T-helper 17 cell (primary cell): ENCODE measurements around the gene IP6K3. TPM values are rescaled to one million over a fixed set of nuclear protein-coding genes. Genes with fewer than 3 reads are reported as not detected.

ENCODE experiments used
- ATAC-seq: fragments of 150-1000 bp; cut with Tn5 transposase; 2 replicates; pipeline ENCODE4 v1.10.0; 2021; ENCODE audit warnings: mild to moderate bottlenecking, moderate library complexity
- DNase-seq, 3 donors: peaks; one replicate each; pipeline versions ENCODE4 v3.0.0 to v3.0.0-alpha.2; 2020 to 2021
- H3K9me3 ChIP-seq: one replicate; pipeline ENCODE4 v1.7.0; 2013; ENCODE audit warnings: low read length, mild to moderate bottlenecking; ENCODE audit not compliant: control insufficient read depth, poor library complexity, severe bottlenecking
- H3K27ac Mint-ChIP-seq: one replicate; pipeline ENCODE4 v1.8.0; 2022; ENCODE audit warnings: mild to moderate bottlenecking, moderate library complexity, mixed read lengths
- H3K27me3 Mint-ChIP-seq: one replicate; pipeline ENCODE4 v1.8.0; 2022; ENCODE audit warnings: mixed read lengths
- H3K36me3 Mint-ChIP-seq: one replicate; pipeline ENCODE4 v1.8.0; 2022; ENCODE audit warnings: low read depth, mixed read lengths
- H3K4me1 Mint-ChIP-seq: one replicate; pipeline ENCODE4 v1.8.0; 2022; ENCODE audit warnings: mild to moderate bottlenecking, mixed read lengths
- H3K4me3 Mint-ChIP-seq: one replicate; pipeline ENCODE4 v1.8.0; 2022; ENCODE audit warnings: mild to moderate bottlenecking, moderate library complexity, mixed read lengths
- total RNA-seq, 4 donors: library from RNA in 2 of 4; stranded (reverse) in 2 of 4; gene quantifications; one replicate each; pipeline ENCODE4 v1.2.3 and lab custom pipeline; 2022 to 2026

Gene IP6K3, protein sequence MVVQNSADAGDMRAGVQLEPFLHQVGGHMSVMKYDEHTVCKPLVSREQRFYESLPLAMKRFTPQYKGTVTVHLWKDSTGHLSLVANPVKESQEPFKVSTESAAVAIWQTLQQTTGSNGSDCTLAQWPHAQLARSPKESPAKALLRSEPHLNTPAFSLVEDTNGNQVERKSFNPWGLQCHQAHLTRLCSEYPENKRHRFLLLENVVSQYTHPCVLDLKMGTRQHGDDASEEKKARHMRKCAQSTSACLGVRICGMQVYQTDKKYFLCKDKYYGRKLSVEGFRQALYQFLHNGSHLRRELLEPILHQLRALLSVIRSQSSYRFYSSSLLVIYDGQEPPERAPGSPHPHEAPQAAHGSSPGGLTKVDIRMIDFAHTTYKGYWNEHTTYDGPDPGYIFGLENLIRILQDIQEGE
- total RNA-seq = not detected
- 0 reads per million in 2 donors for total RNA-seq (lab: John Stamatoyannopoulos, UW)

DNA sequence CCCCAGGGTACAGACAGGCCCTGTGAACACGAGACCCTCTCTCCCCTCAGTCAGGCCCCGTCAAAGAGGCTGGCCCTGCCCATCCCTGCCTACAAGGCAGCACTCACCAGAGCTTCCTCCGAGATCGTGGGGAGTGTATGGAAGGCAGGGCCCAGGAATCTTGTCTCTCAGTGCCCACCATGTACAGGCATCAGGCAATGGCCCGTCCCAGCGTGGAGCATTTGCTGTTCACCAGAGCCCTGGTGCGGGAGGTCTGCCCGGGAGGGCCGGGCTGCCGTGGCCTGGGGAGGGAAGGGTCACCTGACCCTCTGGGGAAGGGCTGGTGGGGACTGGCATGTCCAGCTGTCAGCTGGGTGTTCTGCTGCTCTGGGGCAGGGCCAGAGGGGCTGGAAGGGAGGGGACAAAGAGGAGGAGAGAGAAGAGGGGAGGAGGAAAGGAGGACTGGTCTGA lies at the start of gene IP6K3:
TSS of gene IP6K3 (minus strand) at position 255 of the 450 bp plus-strand sequence. CDS start 11,429 bp downstream, outside the sequence.
- Mint-ChIP-seq H3K4me1 (peaks cover 15% of the 10 kb centered on the region), H3K27ac (peak within 1 kb of the TSS; percentile 32), H3K36me3 (no peaks in the 10 kb centered on the region), H3K27me3 (peaks cover 40% of the 10 kb centered on the region), H3K4me3 (no peak within 1 kb of the TSS)
- no peaks in the 10 kb centered on the region for H3K9me3 ChIP-seq
- DNase-seq = no peak
- ATAC-seq = no peak

- no peak for ATAC-seq
- H3K27ac Mint-ChIP-seq = no peak overlapping the region
Observed at GRCh38 chr6:33794910-33795623, 48.4 kb upstream of the IP6K3 start.

GRCh38 chr6:33792981-33793380 lies 46.3 kb upstream of the IP6K3 start:
- Mint-ChIP-seq H3K4me1 (peaks cover 14% of the 10 kb centered on the region), H3K27ac (no peak overlapping the region), H3K36me3 (peaks cover 7% of the 10 kb centered on the region), H3K27me3 (peaks cover 21% of the 10 kb centered on the region), H3K4me3 (no peak overlapping the region)
- DNase-seq (no peak), ATAC-seq (no peak)
- H3K9me3 ChIP-seq = no peaks in the 10 kb centered on the region

More at GRCh38 chr6:33794910-33795623, 48.4 kb upstream of the IP6K3 start:
- Mint-ChIP-seq H3K4me1 (peaks cover 12% of the 10 kb centered on the region), H3K27me3 (peaks cover 36% of the 10 kb centered on the region), H3K4me3 (no peak overlapping the region), H3K36me3 (peaks cover 6% of the 10 kb centered on the region)
- no peaks in the 10 kb centered on the region for H3K9me3 ChIP-seq
- DNase-seq = no peak

GRCh38 chr6:33791620-33792019 lies 44.9 kb upstream of the IP6K3 start:
- no peak overlapping the region for H3K4me3 Mint-ChIP-seq
- no peak for ATAC-seq
- peaks cover 3% of the 10 kb centered on the region for H3K36me3 Mint-ChIP-seq
- no peak for DNase-seq
- no peak overlapping the region for H3K27ac Mint-ChIP-seq
- H3K27me3 Mint-ChIP-seq = peaks cover 10% of the 10 kb centered on the region
- peaks cover 20% of the 10 kb centered on the region for H3K4me1 Mint-ChIP-seq
- H3K9me3 ChIP-seq = no peaks in the 10 kb centered on the region

GRCh38 chr6:33790910-33791309 lies 44.2 kb upstream of the IP6K3 start:
- no peaks in the 10 kb centered on the region for H3K9me3 ChIP-seq
- H3K27me3 Mint-ChIP-seq = peaks cover 7% of the 10 kb centered on the region
- H3K36me3 Mint-ChIP-seq = peaks cover 3% of the 10 kb centered on the region
- no peak overlapping the region for H3K27ac Mint-ChIP-seq
- no peak for DNase-seq
- H3K4me3 Mint-ChIP-seq = no peak overlapping the region
- ATAC-seq = no peak
- H3K4me1 Mint-ChIP-seq = peaks cover 27% of the 10 kb centered on the region

GRCh38 chr6:33790379-33790778 lies 43.7 kb upstream of the IP6K3 start:
- peaks cover 3% of the 10 kb centered on the region for H3K36me3 Mint-ChIP-seq
- H3K4me3 Mint-ChIP-seq = peak overlapping the region; percentile 77
- peaks cover 31% of the 10 kb centered on the region for H3K4me1 Mint-ChIP-seq
- peaks cover 7% of the 10 kb centered on the region for H3K27me3 Mint-ChIP-seq
- H3K27ac Mint-ChIP-seq = no peak overlapping the region
- ATAC-seq (no peak), DNase-seq (no peak)
- no peaks in the 10 kb centered on the region for H3K9me3 ChIP-seq

- Mint-ChIP-seq H3K27me3 (peaks cover 7% of the 10 kb centered on the region), H3K4me1 (peaks cover 38% of the 10 kb centered on the region), H3K27ac (peak overlapping the region; percentile 85), H3K4me3 (peak overlapping the region; percentile 74), H3K36me3 (peaks cover 3% of the 10 kb centered on the region)
- H3K9me3 ChIP-seq = no peaks in the 10 kb centered on the region
- DNase-seq (no peak), ATAC-seq (no peak)
Observed at GRCh38 chr6:33789550-33789895, 42.8 kb upstream of the IP6K3 start.

- peak within 1 kb of the TSS; percentile 98 for H3K27ac Mint-ChIP-seq
- DNase-seq (peak; percentile 83 to 92 (median 85)), ATAC-seq (peak; percentile 94)
- peaks cover 7% of the 10 kb centered on the region for H3K27me3 Mint-ChIP-seq
- no peaks in the 10 kb centered on the region for H3K9me3 ChIP-seq
- H3K36me3 Mint-ChIP-seq = peaks cover 3% of the 10 kb centered on the region
- peak within 1 kb of the TSS; percentile 99 for H3K4me3 Mint-ChIP-seq
- H3K4me1 Mint-ChIP-seq = peaks cover 38% of the 10 kb centered on the region
Observed at GRCh38 chr6:33788694-33789549, 42.2 kb upstream of the IP6K3 start, which contains the start of gene LEMD2. LEMD2 (minus strand) TSS chr6:33789130; CDS start chr6:33789116, 14 bp downstream.

GRCh38 chr6:33787954-33788693 lies 41.4 kb upstream of the IP6K3 start:
- peak overlapping the region; percentile 98 for H3K27ac Mint-ChIP-seq
- peaks cover 38% of the 10 kb centered on the region for H3K4me1 Mint-ChIP-seq
- ATAC-seq (peak; percentile 49), DNase-seq (peak; percentile 24 to 47 (median 44))
- H3K9me3 ChIP-seq = no peaks in the 10 kb centered on the region
- H3K36me3 Mint-ChIP-seq = peaks cover 3% of the 10 kb centered on the region
- peak overlapping the region; percentile 99 for H3K4me3 Mint-ChIP-seq
- H3K27me3 Mint-ChIP-seq = peaks cover under 1% of the 10 kb centered on the region

DNA sequence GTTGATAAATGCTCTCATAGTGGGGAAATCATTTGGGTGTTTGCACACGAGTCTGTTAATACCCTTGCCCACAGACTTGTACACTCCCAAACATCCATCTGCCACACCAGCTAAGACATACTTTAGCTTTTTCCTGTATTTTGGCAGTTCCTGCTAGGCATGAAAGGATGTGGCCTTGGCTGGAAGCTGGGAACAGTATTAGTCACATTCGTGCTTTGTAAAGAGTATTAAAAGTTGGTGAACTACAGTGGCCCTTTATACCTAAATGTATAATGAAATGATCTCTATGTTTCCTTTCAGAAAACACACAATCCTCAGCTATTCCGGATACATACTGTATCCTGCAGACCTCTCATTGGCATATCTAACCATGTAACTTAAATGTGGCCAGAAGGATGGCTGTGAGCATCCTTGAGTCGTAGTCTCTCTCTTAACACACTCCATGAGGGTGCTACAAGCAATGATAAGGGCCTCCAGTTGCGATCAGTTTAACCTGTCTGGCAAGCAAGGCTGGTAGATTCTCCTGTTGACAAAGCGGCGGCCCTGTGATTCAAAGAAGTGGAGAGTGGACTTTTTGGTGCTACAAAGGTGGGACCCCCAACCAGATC lies 40.7 kb upstream of the IP6K3 start:
- ATAC-seq (no peak), DNase-seq (no peak)
- Mint-ChIP-seq H3K27me3 (no peaks in the 10 kb centered on the region), H3K36me3 (peaks cover 6% of the 10 kb centered on the region), H3K27ac (peak overlapping the region; percentile 98), H3K4me1 (peaks cover 42% of the 10 kb centered on the region), H3K4me3 (peak overlapping the region; percentile 99)
- no peaks in the 10 kb centered on the region for H3K9me3 ChIP-seq

DNA sequence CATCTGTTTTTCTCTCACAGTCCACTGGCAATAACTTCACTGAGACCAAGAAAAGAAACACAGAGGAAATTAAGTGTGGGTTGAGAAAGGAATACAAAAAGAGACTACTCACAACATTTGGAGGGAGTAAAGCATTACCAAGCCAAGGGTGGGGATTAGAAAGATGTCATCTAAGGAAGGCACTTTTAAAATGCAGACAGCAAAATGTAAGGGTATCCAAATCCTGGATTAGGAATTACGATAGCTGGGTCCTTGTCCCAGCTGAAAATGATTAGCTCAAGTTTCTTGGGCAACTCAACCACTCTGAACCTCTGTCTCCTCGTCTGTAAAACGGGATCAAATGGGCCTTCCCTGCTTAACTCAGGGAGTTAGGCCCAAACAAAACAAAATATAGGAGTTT lies 40.0 kb upstream of the IP6K3 start:
- peak overlapping the region; percentile 99 for H3K4me3 Mint-ChIP-seq
- no peak for ATAC-seq
- no peaks in the 10 kb centered on the region for H3K9me3 ChIP-seq
- no peaks in the 10 kb centered on the region for H3K27me3 Mint-ChIP-seq
- DNase-seq = no peak
- peaks cover 47% of the 10 kb centered on the region for H3K4me1 Mint-ChIP-seq
- H3K27ac Mint-ChIP-seq = peak overlapping the region; percentile 98
- H3K36me3 Mint-ChIP-seq = peaks cover 11% of the 10 kb centered on the region

DNA sequence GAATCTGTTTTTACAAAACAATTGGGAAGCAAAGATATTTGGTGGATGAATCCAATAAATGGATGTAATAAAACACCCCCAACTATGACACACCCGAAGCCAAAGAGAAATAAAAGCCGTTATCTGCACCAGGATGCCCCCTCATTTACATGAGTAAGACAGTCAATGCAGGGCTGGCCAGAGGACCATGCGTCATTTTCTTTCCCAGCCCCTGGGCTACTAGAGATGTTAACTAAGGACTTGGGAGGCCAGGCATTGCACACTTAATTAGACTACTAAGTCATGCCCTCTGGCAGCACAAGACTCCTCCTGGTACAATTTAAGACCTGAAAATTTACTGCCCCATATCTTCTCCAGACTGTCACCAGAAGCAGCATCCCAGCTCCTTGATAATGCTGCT lies 39.1 kb upstream of the IP6K3 start:
- Mint-ChIP-seq H3K4me3 (peak overlapping the region; percentile 64), H3K36me3 (peaks cover 11% of the 10 kb centered on the region), H3K27me3 (no peaks in the 10 kb centered on the region), H3K27ac (peak overlapping the region; percentile 98), H3K4me1 (peaks cover 47% of the 10 kb centered on the region)
- DNase-seq (no peak), ATAC-seq (no peak)
- H3K9me3 ChIP-seq = no peaks in the 10 kb centered on the region
